KMS-11 (cell line): ENCODE data around the gene ASB2.

ENCODE experiments used
- H2AFZ ChIP-seq: fragments of 200-600 bp; sonication (generic); 2 replicates; pipeline ENCODE4 v1.6.1; 2016; ENCODE audit warnings: antibody characterized with exemption, mixed run types, low read depth
- H3K27ac ChIP-seq: fragments of 200-600 bp; sonication (generic); 2 replicates; pipeline ENCODE4 v1.6.1; 2016; ENCODE audit warnings: mild to moderate bottlenecking, mixed run types
- H3K27me3 ChIP-seq: fragments of 200-600 bp; sonication (generic); 2 replicates; pipeline ENCODE4 v1.6.1; 2017; ENCODE audit warnings: mild to moderate bottlenecking, low read depth, mixed run types, moderate library complexity; ENCODE audit not compliant: insufficient read depth
- H3K36me3 ChIP-seq: fragments of 200-600 bp; sonication (generic); 2 replicates; pipeline ENCODE4 v1.6.1; 2017; ENCODE audit warnings: mild to moderate bottlenecking, mixed run types; ENCODE audit not compliant: insufficient read depth
- H3K4me1 ChIP-seq: fragments of 200-600 bp; sonication (generic); 2 replicates; pipeline ENCODE4 v1.6.1; 2016; ENCODE audit warnings: mild to moderate bottlenecking, low read depth, mixed run types; ENCODE audit not compliant: poor library complexity, severe bottlenecking
- H3K4me2 ChIP-seq: fragments of 200-600 bp; sonication (generic); 2 replicates; pipeline ENCODE4 v1.7.0; 2016; ENCODE audit warnings: mild to moderate bottlenecking, mixed run types
- H3K4me3 ChIP-seq: fragments of 200-600 bp; sonication (generic); IDR thresholded peaks from 2 replicates; pipeline ENCODE4 v1.6.1; 2017; ENCODE audit warnings: low read depth, low read length, mixed read lengths; ENCODE audit not compliant: insufficient read depth
- H3K79me2 ChIP-seq: fragments of 200-600 bp; sonication (generic); 2 replicates; pipeline ENCODE4 v1.6.1; 2016; ENCODE audit warnings: low read depth, mixed run types; ENCODE audit not compliant: insufficient read depth
- H3K9ac ChIP-seq: fragments of 200-600 bp; sonication (generic); 2 replicates; pipeline ENCODE4 v1.6.1; 2016; ENCODE audit warnings: mild to moderate bottlenecking, mixed run types
- H4K20me1 ChIP-seq: fragments of 200-600 bp; sonication (generic); 2 replicates; pipeline ENCODE4 v1.6.1; 2016; ENCODE audit warnings: mild to moderate bottlenecking, mixed run types; ENCODE audit not compliant: insufficient read depth
- TF ChIP-seq, protein P1 (sequence below): fragments of 200-600 bp; sonication (generic); conservative IDR thresholded peaks from 2 replicates; pipeline ENCODE4 v1.6.1; 2017; ENCODE audit warnings: low read depth, mild to moderate bottlenecking, antibody characterized with exemption, low read length, moderate library complexity, mixed read lengths

Gene ASB2

DNA sequence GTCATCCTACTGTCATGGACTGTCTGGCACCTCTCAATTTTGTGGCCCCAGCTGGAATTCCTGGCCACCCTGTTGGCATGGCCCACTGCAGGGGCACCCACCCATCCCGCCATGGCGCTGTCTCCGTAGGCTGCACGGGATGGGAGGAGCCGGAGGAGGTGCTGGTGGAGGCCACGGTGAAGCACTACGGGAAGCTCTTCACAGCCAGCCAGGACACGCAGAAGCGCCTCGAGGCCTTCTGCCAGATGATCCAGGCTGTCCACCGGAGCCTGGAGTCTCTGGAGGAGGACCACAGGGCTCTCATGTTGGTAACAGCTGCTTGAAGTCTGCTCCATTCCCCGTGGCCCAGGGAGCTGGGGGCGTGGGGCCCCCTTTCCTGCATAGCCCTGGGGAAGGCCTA lies 24.6 kb upstream of the ASB2 start:
- Histone ChIP-seq H3K36me3 (no peaks in the 10 kb centered on the region), H2AFZ (no peak overlapping the region), H4K20me1 (no peaks in the 10 kb centered on the region), H3K9ac (no peak overlapping the region), H3K4me1 (peaks cover 32% of the 10 kb centered on the region), H3K27me3 (no peaks in the 10 kb centered on the region), H3K27ac (no peak overlapping the region), H3K4me3 (no peak overlapping the region), H3K4me2 (no peak overlapping the region), H3K79me2 (no peaks in the 10 kb centered on the region)
- TF ChIP-seq, protein P1, sequence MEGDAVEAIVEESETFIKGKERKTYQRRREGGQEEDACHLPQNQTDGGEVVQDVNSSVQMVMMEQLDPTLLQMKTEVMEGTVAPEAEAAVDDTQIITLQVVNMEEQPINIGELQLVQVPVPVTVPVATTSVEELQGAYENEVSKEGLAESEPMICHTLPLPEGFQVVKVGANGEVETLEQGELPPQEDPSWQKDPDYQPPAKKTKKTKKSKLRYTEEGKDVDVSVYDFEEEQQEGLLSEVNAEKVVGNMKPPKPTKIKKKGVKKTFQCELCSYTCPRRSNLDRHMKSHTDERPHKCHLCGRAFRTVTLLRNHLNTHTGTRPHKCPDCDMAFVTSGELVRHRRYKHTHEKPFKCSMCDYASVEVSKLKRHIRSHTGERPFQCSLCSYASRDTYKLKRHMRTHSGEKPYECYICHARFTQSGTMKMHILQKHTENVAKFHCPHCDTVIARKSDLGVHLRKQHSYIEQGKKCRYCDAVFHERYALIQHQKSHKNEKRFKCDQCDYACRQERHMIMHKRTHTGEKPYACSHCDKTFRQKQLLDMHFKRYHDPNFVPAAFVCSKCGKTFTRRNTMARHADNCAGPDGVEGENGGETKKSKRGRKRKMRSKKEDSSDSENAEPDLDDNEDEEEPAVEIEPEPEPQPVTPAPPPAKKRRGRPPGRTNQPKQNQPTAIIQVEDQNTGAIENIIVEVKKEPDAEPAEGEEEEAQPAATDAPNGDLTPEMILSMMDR = no peak

DNA sequence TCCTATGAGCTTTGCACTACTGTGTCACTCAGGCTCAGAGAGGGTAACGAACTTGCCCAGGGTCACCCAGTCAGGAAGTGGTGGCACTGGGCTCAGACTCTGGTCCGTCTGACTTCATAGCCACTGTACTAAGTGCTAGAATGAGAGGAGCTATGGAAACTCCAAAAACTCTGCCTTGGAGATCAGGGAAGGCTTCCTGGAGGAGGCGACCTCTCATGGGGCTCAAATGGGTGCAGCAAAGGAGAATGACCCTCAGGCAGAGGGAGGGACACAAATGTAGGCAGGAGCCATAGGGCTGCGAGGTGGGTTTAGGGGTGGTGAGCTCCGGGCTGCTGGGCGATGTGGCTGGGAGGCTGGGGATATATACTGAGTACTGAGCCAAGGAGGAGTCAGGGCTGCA lies 23.9 kb upstream of the ASB2 start:
- Histone ChIP-seq H3K27me3 (no peaks in the 10 kb centered on the region), H3K4me1 (peaks cover 32% of the 10 kb centered on the region), H3K27ac (no peak overlapping the region), H3K4me2 (no peak overlapping the region), H3K9ac (no peak overlapping the region), H3K4me3 (no peak overlapping the region), H3K36me3 (no peaks in the 10 kb centered on the region), H4K20me1 (no peaks in the 10 kb centered on the region), H2AFZ (no peak overlapping the region), H3K79me2 (no peaks in the 10 kb centered on the region)
- TF ChIP-seq, protein P1 = no peak

DNA sequence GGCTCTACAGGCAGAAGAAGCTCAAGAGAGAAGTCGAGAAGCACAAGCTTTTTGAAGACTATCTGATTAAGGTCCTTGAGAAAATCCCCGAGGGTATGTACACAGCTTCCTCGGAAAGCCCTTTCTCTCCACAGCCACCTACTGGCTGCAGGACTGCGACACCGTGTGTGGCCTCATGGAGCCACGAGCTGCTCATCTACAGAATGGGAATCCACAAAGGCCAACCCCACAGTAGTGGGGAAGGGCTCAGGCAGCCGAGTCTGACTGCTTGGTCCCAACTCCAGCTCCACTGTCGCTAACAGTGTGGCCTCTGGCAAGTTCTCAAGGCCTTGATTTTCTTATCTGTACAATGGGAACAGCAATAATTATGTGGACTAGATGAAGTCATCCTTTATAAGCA lies 23.2 kb upstream of the ASB2 start:
- no peaks in the 10 kb centered on the region for H3K36me3 ChIP-seq
- TF ChIP-seq, protein P1 = no peak
- H3K4me1 ChIP-seq = peaks cover 32% of the 10 kb centered on the region
- H3K9ac ChIP-seq = no peak overlapping the region
- no peaks in the 10 kb centered on the region for H3K27me3 ChIP-seq
- no peak overlapping the region for H3K27ac ChIP-seq
- no peak overlapping the region for H2AFZ ChIP-seq
- H3K79me2 ChIP-seq = no peaks in the 10 kb centered on the region
- H3K4me3 ChIP-seq = no peak overlapping the region
- no peaks in the 10 kb centered on the region for H4K20me1 ChIP-seq
- H3K4me2 ChIP-seq = no peak overlapping the region

DNA sequence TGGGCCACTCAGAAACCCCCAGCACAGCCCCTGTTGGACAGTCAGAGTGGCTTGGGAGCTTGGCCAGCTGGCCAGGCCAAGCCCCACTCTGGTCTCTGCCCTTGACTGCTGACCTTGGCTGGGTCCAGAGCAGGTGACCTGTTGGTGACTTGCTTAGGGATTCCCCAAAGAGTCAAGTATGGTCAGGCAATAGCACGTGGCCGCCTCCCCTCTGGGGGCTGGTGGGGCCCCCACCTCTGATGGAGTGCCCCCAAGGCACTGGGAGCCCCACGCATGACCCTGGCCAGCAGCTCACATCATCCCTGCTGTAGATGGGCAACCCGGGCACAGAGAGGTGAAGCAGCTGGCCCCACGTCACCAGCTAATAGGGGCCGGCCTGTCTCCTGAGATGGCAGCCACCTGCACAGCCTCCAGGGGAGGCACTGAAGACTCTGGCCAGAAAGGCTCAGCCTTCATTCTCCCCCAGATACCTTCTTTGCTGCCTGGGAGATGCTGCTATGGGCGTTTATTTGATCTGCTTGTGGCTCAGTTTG lies 22.6 kb upstream of the ASB2 start:
- Histone ChIP-seq H3K4me3 (no peak overlapping the region), H3K9ac (no peak overlapping the region), H3K4me1 (peaks cover 32% of the 10 kb centered on the region), H2AFZ (no peak overlapping the region), H3K36me3 (no peaks in the 10 kb centered on the region), H3K27ac (no peak overlapping the region), H4K20me1 (no peaks in the 10 kb centered on the region), H3K4me2 (no peak overlapping the region), H3K27me3 (no peaks in the 10 kb centered on the region), H3K79me2 (no peaks in the 10 kb centered on the region)
- TF ChIP-seq, protein P1 = no peak
